Measurements from ENCODE around the gene FAH.

Gene FAH

DNA sequence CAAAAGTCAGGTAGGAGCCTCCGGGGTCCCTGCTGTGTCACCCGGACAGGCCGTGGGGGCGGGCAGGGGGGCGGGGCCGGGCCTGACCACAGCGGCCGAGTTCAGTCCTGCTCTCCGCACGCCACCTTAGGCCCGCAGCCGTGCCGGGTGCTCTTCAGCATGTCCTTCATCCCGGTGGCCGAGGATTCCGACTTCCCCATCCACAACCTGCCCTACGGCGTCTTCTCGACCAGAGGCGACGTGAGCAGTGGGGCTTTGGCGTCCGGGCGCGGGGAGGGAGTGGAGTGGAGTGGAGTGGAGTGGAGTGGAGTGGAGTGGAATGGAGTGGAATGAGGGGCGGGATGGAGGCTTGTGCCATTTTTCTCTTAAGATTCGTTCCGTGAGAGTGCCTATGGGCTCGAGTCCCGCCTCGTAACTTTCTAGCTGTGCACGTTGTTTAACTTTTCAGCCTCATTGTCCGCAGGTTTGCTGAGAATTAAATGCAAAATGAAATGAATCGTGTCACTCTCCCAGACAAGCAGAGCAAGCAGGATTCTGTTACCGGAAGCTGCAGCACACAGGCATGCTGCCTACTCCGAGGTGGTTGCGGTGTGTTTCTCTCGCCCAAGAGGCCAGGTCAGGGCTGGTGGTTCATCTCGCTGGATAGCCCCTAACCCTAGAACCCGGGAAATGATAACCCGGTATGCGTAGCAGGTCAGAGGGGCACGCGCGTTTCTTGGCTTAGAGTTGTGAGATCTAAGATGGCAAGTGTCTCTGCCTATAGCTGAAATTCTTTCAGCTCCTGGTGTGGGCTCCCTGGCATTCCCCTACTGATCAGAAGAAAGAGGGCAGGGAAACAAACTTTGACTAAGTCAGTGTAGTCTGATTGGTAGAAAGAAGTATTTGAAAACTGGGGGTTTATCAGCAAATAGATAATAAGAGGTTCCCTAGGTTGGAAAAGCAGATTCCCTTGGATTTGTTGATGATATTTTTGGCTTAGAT lies at the start of gene FAH:
FAH (plus strand) TSS at position 104 of the 981 bp plus-strand sequence; CDS start at position 160, 56 bp downstream.
- in situ Hi-C loops (cut with HindIII; ENCODE audit: low sequenced_read_pairs) = no loop called here
- no peak for TF ChIP-seq CTCF (IDR thresholded peaks at IDR 0.05; ENCODE audit: low read depth, low read length, missing control alignments)
- peak within 1 kb of the TSS; percentile 69 for H3K4me3 ChIP-seq (ENCODE audit: low read depth, low read length)
- no peak for DNase-seq (ENCODE audit: low read depth)

GRCh38 chr15:80105193-80105592 lies 47.6 kb upstream of the FAH start:
- no peak for DNase-seq (ENCODE audit: low read depth)
- no peak for TF ChIP-seq CTCF (IDR thresholded peaks at IDR 0.05; ENCODE audit: low read depth, low read length, missing control alignments)

GRCh38 chr15:80105595-80105994 lies 47.2 kb upstream of the FAH start:
- in situ Hi-C loops (cut with HindIII; ENCODE audit: low sequenced_read_pairs) = no loop called here
- H3K4me3 ChIP-seq (ENCODE audit: low read depth, low read length) = no peak overlapping the region
- peak; percentile 8 for DNase-seq (ENCODE audit: low read depth)
- no peak for TF ChIP-seq CTCF (IDR thresholded peaks at IDR 0.05; ENCODE audit: low read depth, low read length, missing control alignments)

More at GRCh38 chr15:80105193-80105592, 47.6 kb upstream of the FAH start:
- in situ Hi-C loops (cut with HindIII; ENCODE audit: low sequenced_read_pairs) = no loop called here
- H3K4me3 ChIP-seq (ENCODE audit: low read depth, low read length) = no peak overlapping the region

DNA sequence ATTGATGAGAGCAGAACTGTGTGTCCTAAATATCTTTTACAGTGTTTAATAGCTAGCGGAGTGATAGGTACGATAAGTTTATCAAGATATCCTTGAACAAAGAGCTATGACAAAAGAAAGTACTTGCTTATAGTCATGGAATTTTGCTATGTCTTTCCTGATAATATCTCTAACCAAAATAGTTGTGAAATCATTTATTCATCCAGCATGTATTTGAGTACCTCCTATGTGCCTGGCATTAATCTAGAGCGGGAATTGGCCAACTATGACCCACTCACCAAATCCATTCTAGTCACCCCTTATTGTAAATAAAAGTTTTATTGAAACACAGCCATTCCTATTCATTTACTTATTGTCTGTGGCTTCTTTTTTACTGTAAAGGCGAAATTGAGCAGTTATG lies 46.7 kb upstream of the FAH start:
- no peak overlapping the region for H3K4me3 ChIP-seq (ENCODE audit: low read depth, low read length)
- DNase-seq (ENCODE audit: low read depth) = no peak
- in situ Hi-C loops (cut with HindIII; ENCODE audit: low sequenced_read_pairs) = no loop called here

DNA sequence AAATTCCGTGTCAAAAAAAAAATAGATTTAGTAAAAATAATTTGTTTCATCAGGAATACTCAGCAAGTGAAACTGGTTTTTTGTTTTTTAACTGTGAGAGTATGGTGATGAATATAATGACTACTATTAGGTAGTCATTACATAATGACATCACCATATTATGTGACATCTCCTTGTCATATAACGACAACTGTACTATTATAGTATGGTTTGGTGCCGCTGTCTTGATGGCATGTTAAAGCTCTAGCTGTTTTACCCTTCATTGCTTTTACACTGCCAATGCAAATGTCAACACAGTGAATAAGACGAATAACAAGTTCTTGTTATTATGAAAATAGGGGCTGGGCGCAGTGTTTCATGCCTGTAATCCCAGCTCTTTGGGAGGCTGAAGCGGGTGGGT lies 45.6 kb upstream of the FAH start:
- in situ Hi-C loops (cut with HindIII; ENCODE audit: low sequenced_read_pairs) = no loop called here
- no peak overlapping the region for H3K4me3 ChIP-seq (ENCODE audit: low read depth, low read length)
- TF ChIP-seq CTCF (IDR thresholded peaks at IDR 0.05; ENCODE audit: low read depth, low read length, missing control alignments) = no peak
- no peak for DNase-seq (ENCODE audit: low read depth)

More for the DNA sequence above, 46.7 kb upstream of the FAH start:
- TF ChIP-seq CTCF (IDR thresholded peaks at IDR 0.05; ENCODE audit: low read depth, low read length, missing control alignments) = no peak

DNA sequence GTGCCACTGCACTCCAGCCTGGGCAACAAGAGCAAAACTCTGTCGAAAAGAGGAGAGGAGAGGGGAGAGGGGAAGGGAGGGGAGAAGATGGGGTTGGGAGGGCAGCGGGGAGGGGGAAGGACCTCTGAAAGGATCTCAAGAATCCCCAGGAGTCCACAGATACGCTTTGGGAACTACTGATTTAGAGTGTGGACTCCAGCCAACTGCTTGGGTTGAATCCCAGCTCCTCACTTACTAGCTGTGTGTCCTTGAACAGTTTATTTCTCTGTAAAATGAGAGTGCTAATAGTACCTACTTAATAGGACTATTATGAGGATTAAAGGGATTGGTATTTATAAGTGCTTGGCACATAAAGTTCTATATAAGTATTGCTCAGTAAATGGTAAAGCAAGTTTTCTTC lies 45.0 kb upstream of the FAH start:
- TF ChIP-seq CTCF (IDR thresholded peaks at IDR 0.05; ENCODE audit: low read depth, low read length, missing control alignments) = no peak
- in situ Hi-C loops (cut with HindIII; ENCODE audit: low sequenced_read_pairs) = no loop called here
- H3K4me3 ChIP-seq (ENCODE audit: low read depth, low read length) = no peak overlapping the region
- no peak for DNase-seq (ENCODE audit: low read depth)

Data from astrocyte of the cerebellum (primary cell).